Frontal cortex (tissue), 4 donors: ENCODE measurements around the gene FASTK. TPM values are rescaled to one million over a fixed set of nuclear protein-coding genes. Genes with fewer than 3 reads are reported as not detected.
A peak's percentile ranks its signal among the peaks of the same experiment; 100 is the strongest.

Experiments used
- DNase-seq, 2 donors: peaks; one replicate each; pipeline ENCODE4 v3.0.0; 2012; ENCODE audit warnings: low spot score in 2 of 2
- FAIRE-seq: peaks from 2 replicates; lab custom pipeline; 2012; peaks lifted over from hg19 to GRCh38; lab: Jason Lieb, UNC
- total RNA-seq: library from RNA; depleted of rRNA; stranded (reverse); fragments of >200 nt; gene quantifications from one replicate; pipeline ENCODE4 v1.2.3, GENCODE V29; 2014
- donor health status: control.
- donor health status: control.
- donor health status: control.

Gene FASTK
- total RNA-seq, 1 donor from 2014 or later = 32.6 TPM

GRCh38 chr7:151085329-151085690 lies 4.7 kb upstream of the FASTK start:
- no peak for FAIRE-seq
- no peak for DNase-seq

- DNase-seq = no peak
Measured at GRCh38 chr7:151083824-151084160, 3.2 kb upstream of the FASTK start.

GRCh38 chr7:151083071-151083823 lies 2.6 kb upstream of the FASTK start, which contains the start of gene TMUB1:
Gene TMUB1 (minus strand): TSS chr7:151083493. CDS start chr7:151082563, 930 bp downstream.
- no peak for FAIRE-seq
- peak; percentile 66 to 80 for DNase-seq

More at GRCh38 chr7:151083824-151084160, 3.2 kb upstream of the FASTK start:
- FAIRE-seq = no peak

- no peak for FAIRE-seq
Measured at GRCh38 chr7:151082141-151083070, 1.8 kb upstream of the FASTK start.

GRCh38 chr7:151081170-151082101 lies 827 bp upstream of the FASTK start:
- FAIRE-seq = no peak
- DNase-seq = no peak

More at GRCh38 chr7:151082141-151083070, 1.8 kb upstream of the FASTK start:
- DNase-seq = no peak

- peak in 1 of 2 donors; percentile 55 for DNase-seq
- FAIRE-seq = no peak
Measured at GRCh38 chr7:151080067-151080521, 515 bp downstream of the FASTK start.

GRCh38 chr7:151079199-151079910 lies 1.3 kb downstream of the FASTK start:
- no peak for DNase-seq

GRCh38 chr7:151078233-151079040 lies 2.2 kb downstream of the FASTK start:
- DNase-seq (no peak), FAIRE-seq (no peak)

More at GRCh38 chr7:151079199-151079910, 1.3 kb downstream of the FASTK start:
- no peak for FAIRE-seq

GRCh38 chr7:151077705-151078232 lies 2.8 kb downstream of the FASTK start:
- no peak for FAIRE-seq
- DNase-seq = no peak

- FAIRE-seq = no peak
- no peak for DNase-seq
Measured at GRCh38 chr7:151076863-151077704, 3.5 kb downstream of the FASTK start.

GRCh38 chr7:151075978-151076426 lies 4.6 kb downstream of the FASTK start:
- no peak for FAIRE-seq
- DNase-seq = no peak

GRCh38 chr7:151075662-151075971 lies 5.0 kb downstream of the FASTK start:
- FAIRE-seq (no peak), DNase-seq (no peak)

GRCh38 chr7:151074817-151075661 lies 5.6 kb downstream of the FASTK start:
- FAIRE-seq (no peak), DNase-seq (no peak)

GRCh38 chr7:151073990-151074389 lies 6.6 kb downstream of the FASTK start:
- DNase-seq = no peak

GRCh38 chr7:151071032-151071866 lies 9.4 kb downstream of the FASTK start:
- DNase-seq (no peak), FAIRE-seq (no peak)

More at GRCh38 chr7:151073990-151074389, 6.6 kb downstream of the FASTK start:
- FAIRE-seq = no peak
